OCI-LY7 (cell line): ENCODE data around the gene EIF2S3.

Experiments
- CTCF ChIP-seq: fragments of 200-600 bp; sonication (generic); conservative IDR thresholded peaks from 2 replicates; pipeline ENCODE4 v1.5.1; 2014; ENCODE audit warnings: mild to moderate bottlenecking, antibody characterized with exemption, low read length, moderate library complexity, mixed read lengths
- EZH2phosphoT487 ChIP-seq: fragments of 200-600 bp; sonication (generic); IDR thresholded peaks from 2 replicates; pipeline ENCODE4 v1.6.1; 2018; ENCODE audit warnings: low read depth, borderline replicate concordance, mild to moderate bottlenecking, mixed run types, antibody characterized with exemption, low read length, moderate library complexity, mixed read lengths

- TF ChIP-seq CTCF (no peak), EZH2phosphoT487 (no peak)
These were observed 24.2 kb upstream of the EIF2S3 start for GRCh38 chrX:24030597-24030996.
